SK-N-SH (cell line): ENCODE data around the gene SBF2. TPM values are rescaled to one million over a fixed set of nuclear protein-coding genes. Genes with fewer than 3 reads are reported as not detected.
A peak's percentile ranks its signal among the peaks of the same experiment; 100 is the strongest.

ENCODE experiments used
- CTCF ChIA-PET: fragments of 300-600, 350-600 bp; formaldehyde crosslinking; extraction: SDS; loops from one replicate; lab custom pipeline; 2021; lab: Yijun Ruan, JAX
- POLR2A ChIA-PET: fragments of 350-600 bp; sonication (Branson Sonifier 250); formaldehyde crosslinking; extraction: SDS; loops from one replicate; lab custom pipeline; 2020; ENCODE audit warnings: antibody characterized with exemption, inconsistent platforms; lab: Yijun Ruan, JAX
- DNase-seq: peaks from one replicate; pipeline ENCODE4 v3.0.0; 2012
- H2AFZ ChIP-seq: fragments of 200-600 bp; sonication (generic); 2 replicates; pipeline ENCODE4 v1.8.1; 2016; ENCODE audit warnings: antibody characterized with exemption, mild to moderate bottlenecking, low read depth
- H3F3A ChIP-seq: fragments of 200-600 bp; sonication (generic); replicated peaks from 2 replicates; pipeline ENCODE3; 2016; ENCODE audit warnings: antibody characterized with exemption, mild to moderate bottlenecking; ENCODE audit not compliant: insufficient read depth
- H3K27ac ChIP-seq, 2 experiments: fragments of 200-500 bp in 1 of 2; fragments of 200-600 bp in 1 of 2; sonication (Bioruptor generic) in 1 of 2; sonication (generic), shearing (Covaris generic) in 1 of 2; 2 replicates each; pipeline versions ENCODE4 v1.5.1 to v1.6.1; 2014 to 2016; ENCODE audit warnings: low read depth in 2 of 2, inconsistent platforms in 1 of 2, low read length in 1 of 2, mild to moderate bottlenecking in 1 of 2, mixed read lengths in 1 of 2
- H3K27me3 ChIP-seq: fragments of 200-600 bp; sonication (generic), shearing (Covaris generic); 2 replicates; pipeline ENCODE4 v1.6.1; 2016; ENCODE audit warnings: mixed run types; ENCODE audit not compliant: insufficient read depth
- H3K36me3 ChIP-seq, 2 experiments: fragments of 200-500 bp in 1 of 2; fragments of 200-600 bp in 1 of 2; sonication (Bioruptor generic) in 1 of 2; sonication (generic) in 1 of 2; replicated peaks in 1 of 2; 2 replicates each; pipeline versions ENCODE3 to v1.5.1; 2014 to 2016; ENCODE audit warnings: low read length in 1 of 2, mild to moderate bottlenecking in 1 of 2; ENCODE audit not compliant: insufficient read depth in 2 of 2, control insufficient read depth in 1 of 2
- H3K4me1 ChIP-seq, 2 experiments: fragments of 200-500 bp in 1 of 2; fragments of 200-600 bp in 1 of 2; sonication (Bioruptor generic) in 1 of 2; sonication (generic), shearing (Covaris generic) in 1 of 2; 2 replicates each; pipeline versions ENCODE4 v1.5.1 to v1.6.1; 2014 to 2016; ENCODE audit warnings: low read depth in 1 of 2, low read length in 1 of 2, mixed run types in 1 of 2; ENCODE audit not compliant: insufficient read depth in 2 of 2, control insufficient read depth in 1 of 2
- H3K4me2 ChIP-seq: fragments of 200-600 bp; sonication (generic), shearing (Covaris generic); 2 replicates; pipeline ENCODE4 v1.6.1; 2017; ENCODE audit warnings: mixed run types
- H3K4me3 ChIP-seq, 2 experiments: fragments of 200-500 bp in 1 of 2; fragments of 200-600 bp in 1 of 2; sonication (Bioruptor generic) in 1 of 2; sonication (generic), shearing (Covaris generic) in 1 of 2; 2 replicates each; pipeline versions ENCODE4 v1.5.1 to v1.8.1; 2014 to 2016; ENCODE audit warnings: low read depth in 2 of 2, inconsistent platforms in 1 of 2, low read length in 1 of 2, mild to moderate bottlenecking in 1 of 2, mixed read lengths in 1 of 2, moderate library complexity in 1 of 2
- H3K79me2 ChIP-seq: fragments of 200-600 bp; sonication (generic); 2 replicates; pipeline ENCODE4 v1.8.1; 2017; ENCODE audit warnings: mild to moderate bottlenecking; ENCODE audit not compliant: insufficient read depth
- H3K9ac ChIP-seq: fragments of 200-600 bp; sonication (generic); 2 replicates; pipeline ENCODE4 v1.6.1; 2017; ENCODE audit warnings: mixed run types
- H3K9me2 ChIP-seq: fragments of 200-600 bp; sonication (generic); 2 replicates; pipeline ENCODE4 v1.6.1; 2017; ENCODE audit warnings: mixed run types
- H3K9me3 ChIP-seq: fragments of 200-600 bp; sonication (generic); 2 replicates; pipeline ENCODE4 v1.6.1; 2017; ENCODE audit warnings: mixed run types, mild to moderate bottlenecking, moderate library complexity
- H4K20me1 ChIP-seq: fragments of 200-600 bp; sonication (generic); 2 replicates; pipeline ENCODE4 v1.6.1; 2017; ENCODE audit warnings: mild to moderate bottlenecking, mixed run types; ENCODE audit not compliant: insufficient read depth
- CHD2 ChIP-seq: fragments of 150-350 bp; IDR thresholded peaks from 2 replicates; pipeline ENCODE4 v1.6.1; 2018; ENCODE audit warnings: low read length; ENCODE audit not compliant: partially characterized antibody
- EP300 ChIP-seq, 2 experiments: IDR thresholded peaks; 2 replicates each; pipeline versions ENCODE4 v1.4.0 to v1.6.1; 2012; ENCODE audit warnings: borderline replicate concordance in 1 of 2, low read depth in 1 of 2, low read length in 1 of 2
- FOXJ3 ChIP-seq: sonication (generic); formaldehyde crosslinking; IDR thresholded peaks from 2 replicates; pipeline ENCODE4 v1.5.1; 2020; ENCODE audit warnings: mild to moderate bottlenecking, missing genetic modification reagents
- GATA2 ChIP-seq: sonication (generic); formaldehyde crosslinking; IDR thresholded peaks from 2 replicates; pipeline ENCODE4 v1.5.0; 2020; ENCODE audit warnings: mild to moderate bottlenecking, missing genetic modification reagents
- MXI1 ChIP-seq: IDR thresholded peaks from 2 replicates; pipeline ENCODE4 v1.6.1; 2012; ENCODE audit warnings: mild to moderate bottlenecking, low read depth, low read length, improper control_type of control experiment
- POLR2AphosphoS5 ChIP-seq: IDR thresholded peaks from 2 replicates; pipeline ENCODE4 v1.6.1; 2012; ENCODE audit warnings: low read depth, low read length
- RAD21 ChIP-seq: IDR thresholded peaks from 2 replicates; pipeline ENCODE4 v1.6.1; 2012; ENCODE audit warnings: mild to moderate bottlenecking, low read length
- RCOR1 ChIP-seq: fragments of 150-350 bp; IDR thresholded peaks from 2 replicates; pipeline ENCODE4 v1.6.1; 2017; ENCODE audit warnings: antibody characterized with exemption, low read length
- RXRA ChIP-seq: IDR thresholded peaks from 2 replicates; pipeline ENCODE4 v1.4.0; 2012; ENCODE audit warnings: low read depth, mild to moderate bottlenecking, borderline replicate concordance
- TCF12 ChIP-seq: IDR thresholded peaks from 2 replicates; pipeline ENCODE4 v1.4.0; 2012
- WGBS: methylation state at CpG from one replicate; pipeline ENCODE4 v1.1.6; 2017; ENCODE audit warnings: low lambda C conversion rate; 5-methylcytosine and 5-hydroxymethylcytosine counted together
- polyA plus RNA-seq, 3 experiments: library from polyadenylated mRNA; depleted of rRNA; stranded (reverse); fragments of >200 nt; gene quantifications; 2 replicates each; pipeline ENCODE4 v1.2.3, GENCODE V29; 2012
- TF ChIP-seq, protein P1 (sequence below): fragments of 150-350 bp; IDR thresholded peaks from 2 replicates; pipeline ENCODE4 v1.6.1; 2017; ENCODE audit warnings: antibody characterized with exemption, low read length, low read depth, borderline replicate concordance
- TF ChIP-seq, protein P2 (sequence below): fragments of 200-600 bp; sonication (generic); IDR thresholded peaks from 2 replicates; pipeline ENCODE4 v1.6.1; 2017; ENCODE audit warnings: antibody characterized with exemption, mild to moderate bottlenecking, moderate library complexity

The SBF2 gene
- polyA plus RNA-seq, 1 of the 3 experiments (the other 2 are of a cell fraction) = 23.0 TPM

DNA sequence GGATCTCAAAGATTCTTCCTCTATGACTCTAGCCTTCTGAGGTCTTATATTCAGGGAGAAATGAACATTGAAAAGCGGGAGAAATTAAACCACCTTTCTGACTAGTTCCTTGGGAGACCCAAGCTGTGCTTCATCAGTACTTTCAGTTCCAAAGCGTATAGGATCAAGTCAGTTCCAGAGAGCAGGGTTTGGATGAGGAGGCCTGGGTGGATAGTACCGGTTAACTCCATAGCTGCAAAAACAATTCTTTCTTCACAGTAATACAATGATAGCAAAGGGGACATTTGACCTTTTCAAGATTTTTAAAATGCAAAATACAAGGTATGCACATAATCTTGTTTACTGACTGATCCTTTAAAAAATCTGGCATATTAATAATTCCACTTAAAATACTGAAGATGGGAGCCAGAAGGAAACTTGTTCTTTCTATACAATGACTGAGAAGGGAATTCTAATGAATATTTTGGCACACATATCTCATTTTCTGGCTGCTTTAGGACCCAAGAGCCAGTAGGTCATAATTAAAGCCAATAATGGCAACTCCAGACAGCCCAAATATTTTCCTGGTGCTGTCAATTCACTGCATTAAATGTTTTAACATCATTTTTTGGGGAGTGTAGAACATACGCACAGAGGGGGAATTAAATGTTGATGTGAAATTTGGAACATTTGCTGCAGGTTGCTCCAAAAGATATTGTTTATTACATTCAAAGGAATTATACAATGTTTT lies 26.9 kb upstream of the SBF2 start (continued):
- TF ChIP-seq, protein P1, sequence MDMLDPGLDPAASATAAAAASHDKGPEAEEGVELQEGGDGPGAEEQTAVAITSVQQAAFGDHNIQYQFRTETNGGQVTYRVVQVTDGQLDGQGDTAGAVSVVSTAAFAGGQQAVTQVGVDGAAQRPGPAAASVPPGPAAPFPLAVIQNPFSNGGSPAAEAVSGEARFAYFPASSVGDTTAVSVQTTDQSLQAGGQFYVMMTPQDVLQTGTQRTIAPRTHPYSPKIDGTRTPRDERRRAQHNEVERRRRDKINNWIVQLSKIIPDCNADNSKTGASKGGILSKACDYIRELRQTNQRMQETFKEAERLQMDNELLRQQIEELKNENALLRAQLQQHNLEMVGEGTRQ = no peak
- TF ChIP-seq POLR2AphosphoS5 = no peak
- TF ChIP-seq RXRA = no peak

DNA sequence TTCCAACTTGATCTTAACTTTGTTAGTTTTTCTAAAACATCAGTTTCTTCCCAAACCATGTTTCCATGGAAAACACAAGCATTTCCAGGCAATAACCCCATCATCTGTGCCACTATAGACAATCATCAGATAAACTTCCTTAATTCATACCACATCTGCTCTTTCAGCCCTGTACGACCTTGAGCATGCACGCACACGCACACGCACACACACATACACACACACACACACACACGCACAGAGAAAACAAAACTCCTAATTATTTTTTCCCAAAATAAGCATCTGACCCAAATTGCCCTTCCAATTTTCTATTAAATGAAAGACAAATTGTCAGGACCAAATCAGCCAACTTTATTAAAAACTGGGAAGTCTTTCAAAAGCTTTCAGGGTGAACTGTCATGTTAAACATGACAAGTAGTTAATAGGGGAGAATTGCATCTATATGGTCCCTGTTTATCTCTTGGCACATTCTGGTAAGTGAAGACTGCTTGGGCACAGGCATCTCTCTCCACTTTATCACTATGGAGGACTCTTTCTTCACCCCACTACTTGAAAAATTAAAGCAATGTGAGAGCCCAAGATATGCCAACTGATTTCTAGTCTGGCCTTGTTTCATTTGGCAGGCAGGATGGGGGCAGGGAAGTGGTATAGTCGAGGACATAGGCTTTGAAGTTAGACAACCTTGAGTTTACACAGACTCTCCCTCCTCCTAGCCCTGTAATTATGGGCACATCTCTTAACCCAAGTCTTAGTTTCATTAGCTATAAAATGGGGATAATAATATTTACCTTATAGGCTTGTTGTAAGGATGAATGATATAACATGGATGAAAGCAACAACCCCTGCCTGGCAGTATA lies 25.9 kb upstream of the SBF2 start:
- peak overlapping the region in 1 of 2 experiments; percentile 96; a peak in 2 of 4 replicates for H3K27ac ChIP-seq

More for the DNA sequence above, 25.9 kb upstream of the SBF2 start:
- DNase-seq = peak; percentile 65
- ChIA-PET POLR2A (interaction anchor here (1.5 kb wide), 1 partner anchor 15 kb away, joined by 6 read pairs; the partner anchor contains the start of gene ADM), CTCF (interaction anchor here (1.0 to 3.6 kb wide), 8 partner anchors 11 to 566 kb away, joined by 3 to 52 read pairs (median 5); partner anchors contain the start of gene ADM)
- no peaks in the 10 kb centered on the region for H3K9me3 ChIP-seq
- H2AFZ ChIP-seq = no peak overlapping the region
- H3K4me1 ChIP-seq = peaks cover 19 to 42% of the 10 kb centered on the region in 2 experiments
- no peak overlapping the region for H3K4me3 ChIP-seq
- H3F3A ChIP-seq = peaks cover 10% of the 10 kb centered on the region
- no peaks in the 10 kb centered on the region for H3K27me3 ChIP-seq
- H3K9ac ChIP-seq = no peak overlapping the region
- no peaks in the 10 kb centered on the region for H3K36me3 ChIP-seq
- H3K4me2 ChIP-seq = no peak overlapping the region
- H3K79me2 ChIP-seq = no peaks in the 10 kb centered on the region
- H3K9me2 ChIP-seq = no peaks in the 10 kb centered on the region
- TF ChIP-seq, protein P2, sequence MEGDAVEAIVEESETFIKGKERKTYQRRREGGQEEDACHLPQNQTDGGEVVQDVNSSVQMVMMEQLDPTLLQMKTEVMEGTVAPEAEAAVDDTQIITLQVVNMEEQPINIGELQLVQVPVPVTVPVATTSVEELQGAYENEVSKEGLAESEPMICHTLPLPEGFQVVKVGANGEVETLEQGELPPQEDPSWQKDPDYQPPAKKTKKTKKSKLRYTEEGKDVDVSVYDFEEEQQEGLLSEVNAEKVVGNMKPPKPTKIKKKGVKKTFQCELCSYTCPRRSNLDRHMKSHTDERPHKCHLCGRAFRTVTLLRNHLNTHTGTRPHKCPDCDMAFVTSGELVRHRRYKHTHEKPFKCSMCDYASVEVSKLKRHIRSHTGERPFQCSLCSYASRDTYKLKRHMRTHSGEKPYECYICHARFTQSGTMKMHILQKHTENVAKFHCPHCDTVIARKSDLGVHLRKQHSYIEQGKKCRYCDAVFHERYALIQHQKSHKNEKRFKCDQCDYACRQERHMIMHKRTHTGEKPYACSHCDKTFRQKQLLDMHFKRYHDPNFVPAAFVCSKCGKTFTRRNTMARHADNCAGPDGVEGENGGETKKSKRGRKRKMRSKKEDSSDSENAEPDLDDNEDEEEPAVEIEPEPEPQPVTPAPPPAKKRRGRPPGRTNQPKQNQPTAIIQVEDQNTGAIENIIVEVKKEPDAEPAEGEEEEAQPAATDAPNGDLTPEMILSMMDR = no peak
- TF ChIP-seq RXRA (no peak), CHD2 (peak; percentile 32), FOXJ3 (CRISPR knock-in tag) (peak; percentile 67; the same call in 1 of the 2 replicates), MXI1 (peak; percentile 61; the same call in 1 of the 2 replicates), RCOR1 (peak; percentile 75; the same call in 1 of the 2 replicates), EP300 (IDR thresholded peaks at IDR 0.05; ENCODE audit: borderline replicate concordance in 1 of 2, low read depth in 1 of 2, low read length in 1 of 2) (peak in 1 of 2 experiments; percentile 89; a peak in 2 of 4 replicates), GATA2 (CRISPR knock-in tag) (peak; percentile 87), TCF12 (peak; percentile 30), RAD21 (peak; percentile 32)
- 71% methylated on average over 6 of the region's 6 CpGs for WGBS
- no peaks in the 10 kb centered on the region for H4K20me1 ChIP-seq
